LNCaP clone FGC (cell line): Measurements from ENCODE around the gene SYT6.

Experiments
- DNase-seq: peaks from one replicate; pipeline ENCODE4 v3.0.0-alpha.2; 2011; ENCODE audit warnings: low read depth
- H3K4me3 ChIP-seq: 2 replicates; pipeline ENCODE4 v1.5.1; 2011; ENCODE audit warnings: mild to moderate bottlenecking, low read depth, low read length, control low read depth
- CTCF ChIP-seq: IDR thresholded peaks from 2 replicates; pipeline ENCODE4 v1.5.1; 2012; ENCODE audit warnings: mild to moderate bottlenecking; ENCODE audit not compliant: control insufficient read depth, insufficient read depth; ENCODE audit errors: extremely low read depth

Gene SYT6

GRCh38 chr1:114145504-114146151 lies 8.0 kb downstream of the SYT6 start:
- no peak for DNase-seq
- TF ChIP-seq CTCF, result no peak

DNA sequence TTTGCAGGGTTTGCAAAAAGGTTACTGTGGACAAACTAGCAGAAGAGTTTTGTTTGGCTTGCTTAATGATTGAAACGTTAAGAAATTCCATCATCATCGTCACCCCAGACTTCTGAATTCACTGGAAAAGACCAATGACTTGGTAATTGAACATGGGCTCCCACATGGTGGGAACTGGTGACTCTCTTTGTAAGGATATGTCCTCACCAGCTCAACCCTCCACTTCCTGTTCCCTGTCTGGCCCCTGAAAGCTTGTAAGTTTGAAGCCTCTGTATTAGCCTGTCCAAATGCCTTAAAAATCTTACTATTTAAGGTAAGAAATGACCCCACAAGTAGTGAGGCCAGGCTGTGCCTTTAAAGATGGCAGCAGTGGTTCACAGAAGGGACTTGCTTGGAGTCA lies 9.7 kb downstream of the SYT6 start:
- no peak for DNase-seq
- TF ChIP-seq CTCF, result no peak
- H3K4me3 ChIP-seq, result no peak overlapping the region

More at GRCh38 chr1:114145504-114146151, 8.0 kb downstream of the SYT6 start:
- H3K4me3 ChIP-seq, result no peak overlapping the region

GRCh38 chr1:114139540-114139939 lies 14.1 kb downstream of the SYT6 start:
- DNase-seq, result no peak
- TF ChIP-seq CTCF, result no peak
- H3K4me3 ChIP-seq, result no peak overlapping the region

GRCh38 chr1:114137497-114137896 lies 16.2 kb downstream of the SYT6 start:
- TF ChIP-seq CTCF, result no peak
- no peak overlapping the region for H3K4me3 ChIP-seq
- no peak for DNase-seq

DNA sequence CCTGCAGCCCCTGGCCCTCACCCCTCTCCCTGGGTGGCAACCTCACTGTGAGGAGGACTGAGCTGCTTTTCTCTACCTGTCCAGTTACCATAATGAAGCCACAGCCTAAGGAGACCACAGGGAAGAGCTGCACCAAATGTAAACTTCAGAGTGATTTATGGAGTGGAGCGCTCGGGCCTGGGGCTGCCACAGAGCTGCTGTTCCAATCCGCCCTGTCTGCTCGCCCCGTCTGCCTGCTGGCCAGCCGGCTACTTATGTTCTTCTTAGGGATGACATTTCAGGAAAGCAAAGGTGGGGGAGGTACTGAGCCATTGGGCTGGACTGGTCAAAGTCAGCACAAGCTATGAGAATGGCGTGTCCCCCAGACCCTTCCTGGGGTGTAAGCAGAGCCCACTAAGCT lies 17.9 kb downstream of the SYT6 start:
- no peak for DNase-seq
- TF ChIP-seq CTCF, result no peak
- H3K4me3 ChIP-seq, result no peak overlapping the region

- no peak overlapping the region for H3K4me3 ChIP-seq
- no peak for TF ChIP-seq CTCF
- no peak for DNase-seq
Measured at GRCh38 chr1:114134518-114134917, 19.2 kb downstream of the SYT6 start.

GRCh38 chr1:114133129-114133528 lies 20.5 kb downstream of the SYT6 start:
- DNase-seq, result no peak
- H3K4me3 ChIP-seq, result no peak overlapping the region
- TF ChIP-seq CTCF, result no peak
